ENCODE data around the gene MYOM1.
"Not testable (repeated sequence)": the region's sequence is repeated elsewhere in the genome, so short reads cannot be mapped to it uniquely, and the experiment has no call there.

MYOM1 gene

DNA sequence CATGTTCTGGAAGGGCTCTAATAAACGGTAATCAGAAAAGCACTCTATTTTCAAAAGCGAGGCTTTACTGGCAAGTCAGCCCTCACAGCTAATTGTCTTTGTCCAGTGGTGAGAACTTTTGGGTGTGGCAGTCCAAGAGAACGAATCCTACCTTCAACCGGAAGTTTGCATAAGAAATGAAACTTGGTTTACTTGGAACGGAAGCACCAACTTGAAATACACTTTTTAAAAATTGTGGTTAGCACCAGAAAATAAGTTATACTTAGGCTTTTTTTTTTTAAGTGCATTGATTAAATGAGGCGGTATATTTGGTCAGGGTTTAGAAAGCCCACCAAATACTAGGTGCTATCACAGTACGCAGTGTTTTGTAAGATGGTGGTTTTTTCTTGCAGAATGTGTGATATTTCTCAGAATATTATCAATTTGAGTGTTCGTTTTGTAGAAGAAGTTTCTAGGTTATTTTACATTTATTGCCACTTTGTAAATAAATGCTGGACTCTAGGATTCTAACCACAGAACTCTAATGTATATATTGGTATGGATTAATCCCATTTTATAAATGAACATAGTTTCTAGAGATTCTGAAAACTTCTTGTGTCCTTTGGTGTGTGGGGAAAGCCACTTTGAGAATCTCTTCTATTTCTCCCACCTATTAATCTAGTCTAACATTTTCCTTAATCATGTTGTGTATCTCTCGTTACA lies 29.0 kb upstream of the MYOM1 start:
- DNase-seq: no peak

DNA sequence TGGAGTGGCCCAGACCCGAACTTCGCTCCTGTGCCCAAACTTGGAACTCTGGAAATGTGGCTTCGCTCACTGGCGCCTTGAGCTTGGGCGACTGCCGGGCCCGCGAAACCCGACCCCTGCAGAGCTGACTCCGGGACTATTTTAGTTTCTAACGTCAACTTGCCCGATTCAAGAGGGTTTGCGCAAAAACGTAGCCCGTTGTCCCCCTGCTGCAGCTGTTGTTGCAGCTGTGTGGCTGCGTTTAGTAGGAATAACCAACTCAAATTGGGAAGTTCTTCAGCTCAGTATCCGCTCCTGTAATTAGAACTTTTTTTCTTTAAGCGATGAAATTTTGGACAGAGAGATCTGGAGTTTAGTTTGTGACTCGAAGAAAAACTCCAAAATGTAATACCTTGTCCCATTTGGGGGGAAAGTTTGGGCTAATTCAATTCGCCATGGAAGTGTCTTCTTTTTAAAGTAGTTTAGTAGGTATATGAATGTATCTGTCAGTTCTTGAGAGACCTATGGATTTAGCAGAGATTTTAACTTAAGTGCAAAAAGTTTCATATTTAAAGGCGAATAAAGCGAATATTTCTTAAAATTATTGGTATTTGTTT lies 28.4 kb upstream of the MYOM1 start:
- DNase-seq: no peak

- peak; percentile 91 for DNase-seq
Measured at GRCh38 chr18:3247240-3248061, 27.7 kb upstream of the MYOM1 start, which contains the start of gene MYL12A. TSS of gene MYL12A (plus strand) at chr18:3247801. CDS start at chr18:3253248, 5,447 bp downstream.

GRCh38 chr18:3246635-3247239 lies 27.0 kb upstream of the MYOM1 start:
- no peak for DNase-seq

DNA sequence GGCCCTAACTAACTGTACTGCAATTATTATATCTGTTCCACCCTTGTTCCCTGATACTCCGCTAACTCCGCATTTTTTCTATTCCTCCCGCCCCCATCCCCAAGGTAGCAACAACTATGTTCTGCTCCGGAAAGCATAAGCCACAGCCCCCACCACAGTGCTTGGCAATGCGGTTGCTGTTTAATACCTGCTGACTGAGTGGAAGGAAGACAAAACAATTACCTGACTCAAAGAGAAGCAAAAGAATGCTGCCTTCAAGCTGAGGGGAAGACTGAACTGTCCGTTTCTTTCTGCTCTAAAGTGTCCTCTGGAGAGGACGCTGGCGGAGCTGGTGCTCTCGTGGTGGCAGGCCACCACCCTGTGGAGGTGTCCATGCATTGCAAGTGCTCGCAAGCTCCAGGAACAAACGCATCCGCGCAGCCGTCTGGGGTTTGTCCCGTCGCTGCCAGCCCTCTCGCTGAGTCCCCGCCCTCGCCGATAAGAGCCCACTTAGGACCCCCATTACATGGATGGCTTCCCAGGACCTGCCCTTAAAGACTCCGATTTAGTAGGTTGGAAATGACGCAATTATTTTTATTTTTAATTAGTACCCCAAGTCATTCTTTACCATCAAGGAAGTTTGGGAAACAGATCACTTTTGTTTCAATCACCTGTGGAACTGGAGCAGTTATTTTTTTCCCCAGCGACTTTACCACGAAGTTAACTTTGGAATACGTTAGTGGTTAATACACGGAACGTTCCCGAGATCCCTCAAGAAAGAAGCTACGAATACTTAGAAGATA lies 26.3 kb upstream of the MYOM1 start:
- DNase-seq: peak; percentile 73

DNA sequence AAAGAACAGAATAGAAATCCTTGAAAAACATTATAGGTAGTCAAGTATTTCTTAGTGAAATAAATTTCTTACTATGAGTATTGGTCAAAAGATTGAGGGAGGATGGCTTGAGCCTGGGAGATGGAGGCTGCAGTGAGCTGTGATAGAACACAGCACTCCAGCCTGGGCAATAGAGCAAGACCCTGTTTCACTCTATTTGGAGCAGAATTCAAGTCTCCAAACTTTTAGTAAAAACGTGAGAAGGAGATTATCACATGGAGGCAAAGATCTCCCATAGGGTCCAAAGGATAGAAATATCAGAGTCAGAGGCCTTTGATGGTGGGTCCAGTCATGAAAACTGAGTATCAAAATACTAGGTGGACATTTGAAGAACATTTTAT lies 25.4 kb upstream of the MYOM1 start:
- no peak for DNase-seq

- no peak for DNase-seq
Measured at GRCh38 chr18:3238742-3239141, 19.0 kb upstream of the MYOM1 start.

GRCh38 chr18:3236470-3236869 lies 16.7 kb upstream of the MYOM1 start:
- no peak for DNase-seq

DNA sequence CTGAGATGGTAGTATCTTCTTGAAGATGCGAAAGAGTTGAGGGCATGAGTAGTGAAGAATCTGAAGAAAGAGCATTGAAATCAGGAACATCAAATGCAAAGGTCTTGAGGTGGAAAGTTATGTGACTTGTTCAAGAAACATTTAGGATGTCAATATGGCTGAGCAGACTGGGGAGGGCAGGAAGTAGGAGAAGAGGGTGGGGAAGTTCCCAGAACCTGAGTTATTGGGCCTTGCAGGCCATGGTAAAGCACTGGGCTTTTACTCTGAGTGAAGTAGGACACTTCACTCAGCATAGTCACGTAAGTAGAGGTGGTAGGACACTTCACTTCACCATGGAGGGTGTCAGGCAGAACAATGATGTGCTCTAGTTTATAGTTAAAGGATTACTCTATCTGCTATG lies 16.1 kb upstream of the MYOM1 start:
- no peak for DNase-seq

- DNase-seq: no peak
Measured at GRCh38 chr18:3234457-3234856, 14.7 kb upstream of the MYOM1 start.

GRCh38 chr18:3233433-3234168 lies 13.8 kb upstream of the MYOM1 start:
- no peak for DNase-seq

- DNase-seq: no peak
Measured at GRCh38 chr18:3233004-3233403, 13.2 kb upstream of the MYOM1 start.

GRCh38 chr18:3230401-3231334 lies 10.9 kb upstream of the MYOM1 start:
- DNase-seq: no peak

GRCh38 chr18:3226048-3226447 lies 6.3 kb upstream of the MYOM1 start:
- no peak for DNase-seq

DNA sequence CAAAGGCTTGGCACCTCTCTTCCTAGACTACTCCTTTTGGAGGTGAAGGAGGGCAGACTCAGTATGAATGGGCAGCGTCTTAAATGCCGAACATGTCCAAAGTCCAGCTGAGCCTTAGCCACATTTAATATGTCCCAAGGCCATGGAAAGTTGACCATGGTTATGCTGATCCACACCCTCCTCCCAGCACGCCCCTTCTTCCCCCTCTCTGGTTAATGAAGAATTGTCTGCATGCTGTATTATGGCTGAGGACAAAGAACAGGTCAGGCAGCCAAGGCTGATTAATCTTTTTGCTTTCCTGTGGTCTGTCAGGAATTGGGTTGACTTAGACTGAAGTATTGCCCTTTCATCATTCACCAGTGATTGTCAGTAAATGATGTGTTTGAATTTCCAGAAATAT lies 5.8 kb upstream of the MYOM1 start:
- no peak for DNase-seq

GRCh38 chr18:3224223-3224622 lies 4.5 kb upstream of the MYOM1 start:
- DNase-seq: no peak

DNA sequence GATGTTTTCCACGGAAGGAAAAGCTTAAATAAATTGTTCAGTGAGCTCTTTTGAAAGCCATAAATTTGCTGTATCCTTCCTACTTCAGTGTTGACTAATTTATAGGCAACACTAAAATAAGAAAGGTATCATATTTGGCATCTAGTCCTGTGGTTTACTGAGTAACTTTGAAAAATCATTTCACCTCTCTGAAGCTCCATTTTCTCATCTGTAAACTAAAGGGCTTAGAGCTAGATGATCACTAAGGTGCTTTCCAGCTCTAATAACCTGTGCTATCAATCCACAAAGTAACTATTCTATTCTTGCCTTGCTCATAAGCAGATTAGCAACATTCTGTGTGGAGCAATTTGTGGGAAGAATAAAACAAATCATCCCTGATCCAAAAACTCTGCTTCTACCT lies 3.6 kb upstream of the MYOM1 start:
- no peak for DNase-seq

DNA sequence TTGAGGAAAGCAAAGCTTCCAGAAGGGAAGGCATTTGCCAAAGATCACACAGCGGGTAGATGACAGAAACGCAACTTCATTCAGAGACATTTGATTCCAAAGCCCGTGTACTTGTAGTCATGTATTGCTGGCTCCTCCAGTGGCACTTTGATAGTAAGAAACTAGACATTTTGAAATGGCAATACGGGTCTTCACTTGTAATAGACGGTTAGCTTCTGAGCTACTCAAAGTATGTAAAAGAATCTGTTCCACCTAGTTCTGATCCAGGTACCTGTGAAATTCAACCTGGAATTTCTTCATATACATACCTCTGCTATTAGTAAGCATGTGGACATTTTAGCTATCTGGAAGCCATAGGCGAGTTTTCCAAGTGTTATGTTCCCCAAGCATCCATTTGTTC lies 1.7 kb upstream of the MYOM1 start:
- no peak for DNase-seq

DNA sequence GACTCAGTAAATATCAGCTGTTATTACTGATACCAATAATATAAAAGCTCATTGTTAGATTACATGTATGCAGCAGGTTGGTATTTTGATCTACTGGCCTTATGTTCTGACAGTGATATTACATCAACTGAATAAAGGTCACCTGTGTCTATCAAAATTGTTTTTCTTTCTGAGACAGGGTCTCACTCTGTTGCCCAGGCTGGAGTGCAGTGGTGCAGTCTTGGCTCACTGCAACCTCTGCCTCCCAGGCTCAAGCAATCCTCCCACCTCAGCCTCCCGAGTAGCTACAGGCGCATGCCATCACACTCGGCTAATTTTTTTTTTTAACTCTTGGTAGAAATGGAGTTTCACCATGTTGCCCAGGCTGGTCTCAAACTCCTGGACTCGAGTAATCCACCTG lies 1.1 kb upstream of the MYOM1 start:
- not testable (repeated sequence) for DNase-seq

GRCh38 chr18:3219241-3219630 lies 532 bp downstream of the MYOM1 start:
- DNase-seq: no peak

DNA sequence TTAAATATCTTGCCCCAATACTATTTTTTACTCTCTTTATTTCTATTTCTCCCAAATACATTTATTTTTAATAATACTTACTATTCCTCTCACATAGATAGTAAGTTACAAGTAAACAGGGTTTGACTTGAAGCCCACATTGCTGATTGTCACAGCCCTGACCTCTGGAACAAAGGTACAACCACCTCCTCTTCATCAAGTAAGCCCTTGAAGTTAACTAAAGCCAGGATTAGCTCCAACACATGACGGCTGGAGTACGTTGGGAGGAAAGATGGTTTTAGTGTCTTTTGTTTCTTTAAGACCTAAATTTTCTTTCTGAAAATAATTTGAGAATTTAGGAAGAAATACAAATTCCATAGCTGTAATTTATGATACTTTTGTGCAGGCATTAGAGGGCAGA lies 949 bp downstream of the MYOM1 start:
- no peak for DNase-seq
